Adipocyte (in vitro differentiated cells): Measurements from ENCODE around the gene ACOT13.
"Not testable (repeated sequence)": the region's sequence is repeated elsewhere in the genome, so short reads cannot be mapped to it uniquely, and the experiment has no call there.

Source experiments
- DNase-seq: peaks from one replicate; pipeline ENCODE4 v3.0.0-alpha.2; 2015; ENCODE audit warnings: low read depth
- H3K27me3 ChIP-seq: replicated peaks from 2 replicates; pipeline ENCODE4 v1.7.0; 2013; ENCODE audit warnings: mild to moderate bottlenecking, low read length, moderate library complexity; ENCODE audit not compliant: control insufficient read depth, insufficient read depth
- H3K36me3 ChIP-seq: 2 replicates; pipeline ENCODE4 v1.7.0; 2013; ENCODE audit warnings: low read length, mild to moderate bottlenecking, moderate library complexity; ENCODE audit not compliant: control insufficient read depth, insufficient read depth, severe bottlenecking
- H3K4me1 ChIP-seq: 2 replicates; pipeline ENCODE4 v1.7.0; 2013; ENCODE audit warnings: mild to moderate bottlenecking, low read length, moderate library complexity; ENCODE audit not compliant: control insufficient read depth, insufficient read depth
- H3K4me3 ChIP-seq: 2 replicates; pipeline ENCODE4 v1.7.0; 2013; ENCODE audit warnings: mild to moderate bottlenecking, low read length, moderate library complexity
- H3K9ac ChIP-seq: 2 replicates; pipeline ENCODE4 v1.7.0; 2013; ENCODE audit warnings: mild to moderate bottlenecking, low read length, moderate library complexity
- H3K9me3 ChIP-seq: 2 replicates; pipeline ENCODE4 v1.7.0; 2013; ENCODE audit warnings: mild to moderate bottlenecking, low read length, moderate library complexity; ENCODE audit not compliant: control insufficient read depth

Gene ACOT13

GRCh38 chr6:24716602-24717148 lies 49.8 kb downstream of the ACOT13 start:
- H3K9ac ChIP-seq, result peak overlapping the region; percentile 100
- peaks cover 42% of the 10 kb centered on the region for H3K4me1 ChIP-seq
- not testable (repeated sequence) for DNase-seq, H3K27me3 ChIP-seq, H3K9me3 ChIP-seq
- peaks cover 65% of the 10 kb centered on the region for H3K36me3 ChIP-seq
- peak overlapping the region; percentile 100 for H3K4me3 ChIP-seq

GRCh38 chr6:24718449-24719124 lies 51.7 kb downstream of the ACOT13 start:
- DNase-seq, result no peak
- peak overlapping the region; percentile 100 for H3K9ac ChIP-seq
- H3K9me3 ChIP-seq, result no peaks in the 10 kb centered on the region
- no peaks in the 10 kb centered on the region for H3K27me3 ChIP-seq
- peaks cover 46% of the 10 kb centered on the region for H3K36me3 ChIP-seq
- peak overlapping the region; percentile 100 for H3K4me3 ChIP-seq
- H3K4me1 ChIP-seq, result peaks cover 35% of the 10 kb centered on the region

- peak within 1 kb of the TSS; percentile 100 for H3K4me3 ChIP-seq
- peaks cover 38% of the 10 kb centered on the region for H3K36me3 ChIP-seq
- H3K4me1 ChIP-seq, result peaks cover 27% of the 10 kb centered on the region
- peak within 1 kb of the TSS; percentile 100 for H3K9ac ChIP-seq
- no peaks in the 10 kb centered on the region for H3K9me3 ChIP-seq
- peak; percentile 71 for DNase-seq
- H3K27me3 ChIP-seq, result no peaks in the 10 kb centered on the region
Measured at GRCh38 chr6:24719125-24719971, 52.5 kb downstream of the ACOT13 start, which contains the start of gene C6orf62. Gene C6orf62, minus strand, starts transcription at chr6:24719154. Its CDS starts 486 bp downstream, at chr6:24718668.

GRCh38 chr6:24720131-24720603 lies 53.3 kb downstream of the ACOT13 start:
- Histone ChIP-seq H3K9ac (peak overlapping the region; percentile 100), H3K36me3 (peaks cover 30% of the 10 kb centered on the region), H3K4me1 (peaks cover 20% of the 10 kb centered on the region), H3K4me3 (peak overlapping the region; percentile 100), H3K9me3 (no peaks in the 10 kb centered on the region), H3K27me3 (no peaks in the 10 kb centered on the region)
- DNase-seq, result peak; percentile 77

- Histone ChIP-seq H3K4me3 (peak overlapping the region; percentile 100), H3K4me1 (peaks cover 13% of the 10 kb centered on the region), H3K9ac (peak overlapping the region; percentile 100), H3K27me3 (no peaks in the 10 kb centered on the region), H3K9me3 (no peaks in the 10 kb centered on the region), H3K36me3 (peaks cover 23% of the 10 kb centered on the region)
- peak; percentile 100 for DNase-seq
Measured at GRCh38 chr6:24720604-24721460, 54.0 kb downstream of the ACOT13 start.

- H3K27me3 ChIP-seq, result no peaks in the 10 kb centered on the region
- H3K4me1 ChIP-seq, result peaks cover 5% of the 10 kb centered on the region
- DNase-seq, result no peak
Measured at GRCh38 chr6:24721461-24722215, 54.8 kb downstream of the ACOT13 start.

GRCh38 chr6:24723270-24723669 lies 56.4 kb downstream of the ACOT13 start:
- no peak overlapping the region for H3K9ac ChIP-seq
- peaks cover 6% of the 10 kb centered on the region for H3K36me3 ChIP-seq
- no peak overlapping the region for H3K4me3 ChIP-seq
- peaks cover 5% of the 10 kb centered on the region for H3K4me1 ChIP-seq
- no peak for DNase-seq
- no peaks in the 10 kb centered on the region for H3K9me3 ChIP-seq
- no peaks in the 10 kb centered on the region for H3K27me3 ChIP-seq

More at GRCh38 chr6:24721461-24722215, 54.8 kb downstream of the ACOT13 start:
- H3K9ac ChIP-seq, result peak overlapping the region; percentile 100
- peaks cover 16% of the 10 kb centered on the region for H3K36me3 ChIP-seq
- H3K4me3 ChIP-seq, result peak overlapping the region; percentile 100
- no peaks in the 10 kb centered on the region for H3K9me3 ChIP-seq

GRCh38 chr6:24730653-24731052 lies 63.8 kb downstream of the ACOT13 start:
- not testable (repeated sequence) for H3K4me1 ChIP-seq, DNase-seq, H3K9ac ChIP-seq, H3K36me3 ChIP-seq, H3K27me3 ChIP-seq, H3K4me3 ChIP-seq
- H3K9me3 ChIP-seq, result peaks cover 13% of the 10 kb centered on the region

GRCh38 chr6:24731456-24732134 lies 64.7 kb downstream of the ACOT13 start:
- peaks cover 13% of the 10 kb centered on the region for H3K9me3 ChIP-seq
- H3K27me3 ChIP-seq, DNase-seq, H3K9ac ChIP-seq, H3K4me1 ChIP-seq, H3K4me3 ChIP-seq, H3K36me3 ChIP-seq: not testable (repeated sequence)

GRCh38 chr6:24734166-24734565 lies 67.3 kb downstream of the ACOT13 start:
- Histone ChIP-seq H3K36me3 (no peaks in the 10 kb centered on the region), H3K9me3 (peaks cover 13% of the 10 kb centered on the region), H3K27me3 (no peaks in the 10 kb centered on the region), H3K9ac (no peak overlapping the region), H3K4me1 (no peaks in the 10 kb centered on the region), H3K4me3 (no peak overlapping the region)
- no peak for DNase-seq
